Sigmoid colon (tissue), 7 donors: ENCODE results near the gene UCN2. TPM values are rescaled to one million over a fixed set of nuclear protein-coding genes. Genes with fewer than 3 reads are reported as not detected.

Experiments used
- DNase-seq: peaks from one replicate; pipeline ENCODE4 v3.0.0-alpha.2; 2019
- H3K27ac ChIP-seq, 4 donors: fragments of 200-600 bp; sonication (generic); one replicate each; pipeline ENCODE4 v1.5.1; 2016 to 2019; ENCODE audit warnings: mild to moderate bottlenecking in 1 of 4
- H3K27me3 ChIP-seq, 3 donors: fragments of 200-600 bp; sonication (generic); one replicate each; pipeline ENCODE4 v1.5.1; 2019; ENCODE audit warnings: mild to moderate bottlenecking in 1 of 3
- H3K36me3 ChIP-seq, 4 donors: fragments of 200-600 bp; sonication (generic); one replicate each; pipeline ENCODE4 v1.5.1; 2016 to 2019
- H3K4me1 ChIP-seq, 4 donors: fragments of 200-600 bp; sonication (generic); one replicate each; pipeline ENCODE4 v1.5.1; 2017 to 2019
- H3K4me3 ChIP-seq, 4 donors: fragments of 200-600 bp; sonication (generic); one replicate each; pipeline ENCODE4 v1.5.1; 2017 to 2019; ENCODE audit warnings: mild to moderate bottlenecking in 2 of 4, moderate library complexity in 1 of 4
- H3K9me3 ChIP-seq, 4 donors: fragments of 200-600 bp in 3 of 4; sonication (generic) in 3 of 4; one replicate each; pipeline versions ENCODE4 v1.5.1 to v1.6.1; 2013 to 2019
- CTCF ChIP-seq, 4 experiments: fragments of 450-650 bp in 3 of 4; fragments of 200-600 bp in 1 of 4; IDR thresholded peaks; one replicate each; pipeline ENCODE4 v1.5.1; 2016 to 2019; ENCODE audit warnings: antibody characterized with exemption in 4 of 4, mild to moderate bottlenecking in 3 of 4, moderate library complexity in 2 of 4
- EP300 ChIP-seq, 4 donors: sonication (generic); formaldehyde crosslinking; IDR thresholded peaks; one replicate each; pipeline ENCODE4 v1.6.1; 2017; ENCODE audit warnings: antibody characterized with exemption in 4 of 4
- POLR2A ChIP-seq, 2 donors: fragments of 450-650 bp; IDR thresholded peaks; one replicate each; pipeline ENCODE4 v1.6.1; 2016; ENCODE audit warnings: antibody characterized with exemption in 2 of 2, mild to moderate bottlenecking in 2 of 2, moderate library complexity in 2 of 2
- POLR2AphosphoS5 ChIP-seq, 4 donors: sonication (generic); formaldehyde crosslinking; IDR thresholded peaks; one replicate each; pipeline ENCODE4 v1.6.1; 2017; ENCODE audit warnings: antibody characterized with exemption in 4 of 4
- WGBS, 2 donors: extraction: QIAGEN DNeasy Blood & Tissue Kit; methylation state at CpG; one replicate each; pipeline ENCODE4 v1.1.7; 2013; 5-methylcytosine and 5-hydroxymethylcytosine counted together
- intact Hi-C: fragments of 100-400 bp; cut with DNase I; formaldehyde crosslinking; loops from one replicate; pipeline ENCODE4 v1.15.1; 2023
- polyA plus RNA-seq, 3 donors: library from polyadenylated mRNA; stranded (reverse); fragments of 200-250 nt; gene quantifications; one replicate each; pipeline ENCODE4 v1.2.3, GENCODE V29; 2013
- total RNA-seq, 4 donors: library from RNA; depleted of rRNA; stranded (reverse); fragments of >200 nt; gene quantifications; one replicate each; pipeline ENCODE4 v1.1.0, GENCODE V29; 2016
- donor health status: healthy with polysubstance abuse.
- donor health status: Bipolar disorder and iron deficiency.
- donor health status: healthy.

UCN2 gene
- total and polyA plus RNA-seq, 7 donors: 0.10 TPM; not detected in 6

GRCh38 chr3:48601622-48601994 lies 38.0 kb upstream of the UCN2 start:
- H3K27ac ChIP-seq: no peak overlapping the region
- H3K36me3 ChIP-seq: peaks cover 52 to 82% (median 69%) of the 10 kb centered on the region in 4 donors
- DNase-seq: no peak
- intact Hi-C loops: no loop called here
- TF ChIP-seq POLR2A (IDR thresholded peaks at IDR 0.05) (no peak), POLR2AphosphoS5 (IDR thresholded peaks at IDR 0.05) (no peak), CTCF (IDR thresholded peaks at IDR 0.05) (no peak), EP300 (IDR thresholded peaks at IDR 0.05) (no peak)
- WGBS, 2 donors: 70 to 88% methylated on average over 2 of the region's 2 CpGs
- H3K4me1 ChIP-seq: peaks cover 0 to 28% (median 20%) of the 10 kb centered on the region in 4 donors
- no peaks in the 10 kb centered on the region for H3K9me3 ChIP-seq
- H3K27me3 ChIP-seq: no peaks in the 10 kb centered on the region
- no peak overlapping the region for H3K4me3 ChIP-seq

- no peak for DNase-seq
- intact Hi-C loops: no loop called here
- peaks cover 0 to 29% (median 21%) of the 10 kb centered on the region in 4 donors for H3K4me1 ChIP-seq
- peaks cover 52 to 75% (median 67%) of the 10 kb centered on the region in 4 donors for H3K36me3 ChIP-seq
- peak overlapping the region in 1 of 4 donors; percentile 19 for H3K27ac ChIP-seq
- H3K27me3 ChIP-seq: no peaks in the 10 kb centered on the region
- TF ChIP-seq CTCF (IDR thresholded peaks at IDR 0.05): no peak
- TF ChIP-seq POLR2A (IDR thresholded peaks at IDR 0.05): no peak
- TF ChIP-seq POLR2AphosphoS5 (IDR thresholded peaks at IDR 0.05): no peak
- WGBS, 2 donors: 94 to 95% methylated on average over 19 of the region's 19 CpGs
- H3K4me3 ChIP-seq: no peak overlapping the region
- no peaks in the 10 kb centered on the region for H3K9me3 ChIP-seq
Measured at GRCh38 chr3:48600711-48601621, 37.4 kb upstream of the UCN2 start.

- H3K27ac ChIP-seq: peak overlapping the region; percentile 56 to 89 (median 80)
- no peaks in the 10 kb centered on the region for H3K9me3 ChIP-seq
- 95 to 96% methylated on average over 12 of the region's 12 CpGs for WGBS, 2 donors
- intact Hi-C loops: no loop called here
- no peak for DNase-seq
- peaks cover 0 to 3% (median 0%) of the 10 kb centered on the region in 3 donors for H3K27me3 ChIP-seq
- peaks cover 0 to 42% (median 33%) of the 10 kb centered on the region in 4 donors for H3K4me1 ChIP-seq
- no peak overlapping the region for H3K4me3 ChIP-seq
- H3K36me3 ChIP-seq: peaks cover 45 to 63% (median 55%) of the 10 kb centered on the region in 4 donors
- TF ChIP-seq POLR2AphosphoS5 (IDR thresholded peaks at IDR 0.05): no peak
- no peak for TF ChIP-seq EP300 (IDR thresholded peaks at IDR 0.05)
Measured at GRCh38 chr3:48599509-48600285, 36.1 kb upstream of the UCN2 start.

GRCh38 chr3:48599077-48599501 lies 35.5 kb upstream of the UCN2 start:
- Histone ChIP-seq H3K27ac (peak overlapping the region; percentile 56 to 89 (median 80)), H3K36me3 (peaks cover 39 to 56% (median 49%) of the 10 kb centered on the region in 4 donors), H3K4me1 (peaks cover 0 to 48% (median 39%) of the 10 kb centered on the region in 4 donors), H3K27me3 (peaks cover 0 to 9% (median 5%) of the 10 kb centered on the region in 3 donors), H3K9me3 (no peaks in the 10 kb centered on the region), H3K4me3 (no peak overlapping the region)
- WGBS, 2 donors: 44 to 76% methylated on average over 11 of the region's 11 CpGs
- intact Hi-C loops: no loop called here
- no peak for TF ChIP-seq POLR2AphosphoS5 (IDR thresholded peaks at IDR 0.05)
- no peak for TF ChIP-seq CTCF (IDR thresholded peaks at IDR 0.05)
- no peak for TF ChIP-seq POLR2A (IDR thresholded peaks at IDR 0.05)
- TF ChIP-seq EP300 (IDR thresholded peaks at IDR 0.05): no peak
- no peak for DNase-seq
